ENCODE measurements around the gene HS6ST3. TPM values are rescaled to one million over a fixed set of nuclear protein-coding genes. Genes with fewer than 3 reads are reported as not detected.

HS6ST3 gene
- total RNA-seq, 1 experiment from 2014 or later = 0.11 TPM

GRCh38 chr13:96248103-96248502 is 158.2 kb downstream of the HS6ST3 start:
- no peaks in the 10 kb centered on the region for H3F3A ChIP-seq (ENCODE audit: low read length, unreplicated experiment)
- no peak for DNase-seq
- no peaks in the 10 kb centered on the region for H3K27me3 ChIP-seq (ENCODE audit: low read length)
- no peak for ATAC-seq
- H4K20me1 ChIP-seq (ENCODE audit: low read length) = no peaks in the 10 kb centered on the region
- intact Hi-C loops (cut with micrococcal nuclease) = no loop called here
- H3K27ac ChIP-seq (ENCODE audit: low read length) = no peak overlapping the region
- H3K36me3 ChIP-seq (ENCODE audit: low read depth, low read length) = no peaks in the 10 kb centered on the region
- H3K79me2 ChIP-seq (ENCODE audit: low read length) = no peaks in the 10 kb centered on the region
- no peak overlapping the region for H3K4me2 ChIP-seq (ENCODE audit: low read length)
- CTCF ChIA-PET = no interaction called here
- H3K4me3 ChIP-seq (ENCODE audit: low read length) = no peak overlapping the region
- no peaks in the 10 kb centered on the region for H3K9me3 ChIP-seq (ENCODE audit: low read length)
- H3K9me2 ChIP-seq (replicated peaks; ENCODE audit: low read length) = no peaks in the 10 kb centered on the region
- BruUV-seq (replicated peaks) = no TSS peak
- no peak overlapping the region for H3K9ac ChIP-seq (ENCODE audit: low read length)
- H2AFZ ChIP-seq (ENCODE audit: low read length) = no peak overlapping the region
- POLR2A ChIA-PET (ENCODE audit: unreplicated experiment) = no interaction called here
- TF ChIP-seq EZH2phosphoT487 (IDR thresholded peaks at IDR 0.05; ENCODE audit: borderline replicate concordance, low read length) (no peak), EZH2 (IDR thresholded peaks at IDR 0.05; ENCODE audit: low read length, unreplicated experiment) (no peak), CTCF (conservative IDR thresholded peaks at IDR 0.05; ENCODE audit: low read depth, low read length) (no peak)
- H3K4me1 ChIP-seq (ENCODE audit: insufficient read depth, low read length) = no peaks in the 10 kb centered on the region

GRCh38 chr13:96248996-96249395 is 159.1 kb downstream of the HS6ST3 start:
- DNase-seq (no peak), ATAC-seq (no peak)
- no peak overlapping the region for H3K4me3 ChIP-seq (ENCODE audit: low read length)
- no peaks in the 10 kb centered on the region for H4K20me1 ChIP-seq (ENCODE audit: low read length)
- no peaks in the 10 kb centered on the region for H3K79me2 ChIP-seq (ENCODE audit: low read length)
- POLR2A ChIA-PET (ENCODE audit: unreplicated experiment) = no interaction called here
- no peaks in the 10 kb centered on the region for H3K27me3 ChIP-seq (ENCODE audit: low read length)
- no peak overlapping the region for H3K4me2 ChIP-seq (ENCODE audit: low read length)
- intact Hi-C loops (cut with micrococcal nuclease) = no loop called here
- H2AFZ ChIP-seq (ENCODE audit: low read length) = no peak overlapping the region
- CTCF ChIA-PET = no interaction called here
- no peaks in the 10 kb centered on the region for H3K9me3 ChIP-seq (ENCODE audit: low read length)
- H3F3A ChIP-seq (ENCODE audit: low read length, unreplicated experiment) = no peaks in the 10 kb centered on the region
- H3K36me3 ChIP-seq (ENCODE audit: low read depth, low read length) = no peaks in the 10 kb centered on the region
- no peaks in the 10 kb centered on the region for H3K4me1 ChIP-seq (ENCODE audit: insufficient read depth, low read length)
- no peaks in the 10 kb centered on the region for H3K9me2 ChIP-seq (replicated peaks; ENCODE audit: low read length)
- H3K27ac ChIP-seq (ENCODE audit: low read length) = no peak overlapping the region
- H3K9ac ChIP-seq (ENCODE audit: low read length) = no peak overlapping the region
- no peak for TF ChIP-seq EZH2phosphoT487 (IDR thresholded peaks at IDR 0.05; ENCODE audit: borderline replicate concordance, low read length)
- no peak for TF ChIP-seq CTCF (conservative IDR thresholded peaks at IDR 0.05; ENCODE audit: low read depth, low read length)
- no peak for TF ChIP-seq EZH2 (IDR thresholded peaks at IDR 0.05; ENCODE audit: low read length, unreplicated experiment)
- no TSS peak for BruUV-seq (replicated peaks)

- Histone ChIP-seq H3K4me3 (ENCODE audit: low read length) (no peak overlapping the region), H3K36me3 (ENCODE audit: low read depth, low read length) (no peaks in the 10 kb centered on the region), H3K9me2 (replicated peaks; ENCODE audit: low read length) (no peaks in the 10 kb centered on the region), H3K4me1 (ENCODE audit: insufficient read depth, low read length) (no peaks in the 10 kb centered on the region), H3K9ac (ENCODE audit: low read length) (no peak overlapping the region), H3F3A (ENCODE audit: low read length, unreplicated experiment) (no peaks in the 10 kb centered on the region), H3K27ac (ENCODE audit: low read length) (no peak overlapping the region), H3K9me3 (ENCODE audit: low read length) (no peaks in the 10 kb centered on the region), H4K20me1 (ENCODE audit: low read length) (no peaks in the 10 kb centered on the region), H3K79me2 (ENCODE audit: low read length) (no peaks in the 10 kb centered on the region), H3K4me2 (ENCODE audit: low read length) (no peak overlapping the region), H3K27me3 (ENCODE audit: low read length) (no peaks in the 10 kb centered on the region), H2AFZ (ENCODE audit: low read length) (no peak overlapping the region)
- CTCF ChIA-PET = no interaction called here
- intact Hi-C loops (cut with micrococcal nuclease) = no loop called here
- TF ChIP-seq EZH2 (IDR thresholded peaks at IDR 0.05; ENCODE audit: low read length, unreplicated experiment) (no peak), CTCF (conservative IDR thresholded peaks at IDR 0.05; ENCODE audit: low read depth, low read length) (no peak), EZH2phosphoT487 (IDR thresholded peaks at IDR 0.05; ENCODE audit: borderline replicate concordance, low read length) (no peak)
- DNase-seq = no peak
- BruUV-seq (replicated peaks) = no TSS peak
- no peak for ATAC-seq
- POLR2A ChIA-PET (ENCODE audit: unreplicated experiment) = no interaction called here
Observed at GRCh38 chr13:96252903-96253302, 163.0 kb downstream of the HS6ST3 start.

Measured in PC-3 (cell line).